Activated CD8-positive, alpha-beta memory T cell treated with anti-CD3 and anti-CD28 coated beads for 36 hours (primary cell): Measurements from ENCODE around the gene NDST1. TPM values are rescaled to one million over a fixed set of nuclear protein-coding genes. Genes with fewer than 3 reads are reported as not detected.

Experiments used
- CTCF ChIA-PET: fragments of 350-600 bp; sonication (Branson Sonifier 250); formaldehyde crosslinking; loops from one replicate; lab custom pipeline; 2021; ENCODE audit warnings: antibody characterized with exemption; lab: Charles Lee
- POLR2A ChIA-PET: fragments of 350-600 bp; sonication (Branson Sonifier 250); formaldehyde crosslinking; loops from one replicate; lab custom pipeline; 2021; ENCODE audit warnings: antibody characterized with exemption; lab: Charles Lee
- total RNA-seq, 2 experiments: library from RNA; stranded (reverse); gene quantifications; one replicate each; pipeline ENCODE4 v1.2.3, GENCODE V29; 2021

The NDST1 gene
- total RNA-seq, 2 experiments from 2014 or later = 3.2 to 4.8 TPM

DNA sequence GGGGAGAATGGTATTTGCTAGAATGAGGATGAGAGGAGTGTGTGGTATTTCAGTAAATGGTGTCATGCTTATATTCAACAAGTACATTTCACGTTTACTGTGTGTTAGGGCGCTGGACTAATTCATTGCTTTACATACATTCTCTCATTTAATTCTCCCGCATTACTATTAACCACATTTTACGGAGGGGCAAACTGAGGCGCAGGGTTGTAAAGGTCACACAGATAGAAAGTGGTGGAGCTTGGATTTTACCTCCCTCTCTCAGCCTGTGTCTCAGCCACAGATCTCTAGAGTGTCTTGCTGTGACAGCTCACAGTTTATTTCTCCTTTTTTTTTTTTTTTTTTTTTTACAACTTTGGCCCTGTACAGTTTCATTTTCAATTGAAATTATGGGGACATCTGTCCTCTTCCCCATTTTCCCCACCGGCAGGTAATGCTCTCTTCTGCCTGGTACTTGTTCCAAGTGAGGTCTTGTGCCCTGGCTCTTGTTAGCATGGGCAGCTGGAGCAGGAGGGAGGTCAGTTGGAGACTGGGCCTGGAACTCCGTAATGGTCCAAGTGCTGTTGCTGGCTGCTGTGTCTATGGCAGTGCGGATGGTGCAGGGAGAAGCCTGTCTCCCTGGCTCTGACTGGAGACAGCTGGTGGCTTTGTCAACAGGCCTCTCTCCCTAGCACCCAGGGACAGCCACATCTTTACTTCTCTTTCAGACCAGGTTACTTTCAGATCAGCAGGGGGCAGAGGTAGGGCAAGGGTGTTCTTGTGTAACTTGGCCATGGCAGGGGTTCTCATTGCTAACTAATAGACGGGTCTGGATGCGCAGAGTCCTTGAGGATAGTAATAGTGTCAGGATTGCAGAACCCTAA is 20.5 kb upstream of the NDST1 start:
- CTCF ChIA-PET = interaction anchor here (1.0 kb wide), 1 partner anchor 29 kb away, joined by 3 read pairs; no protein-coding TSS in a partner anchor
- POLR2A ChIA-PET = interaction anchor here (0.6 kb wide), 1 partner anchor 894 kb away, joined by 5 read pairs; no protein-coding TSS in a partner anchor

DNA sequence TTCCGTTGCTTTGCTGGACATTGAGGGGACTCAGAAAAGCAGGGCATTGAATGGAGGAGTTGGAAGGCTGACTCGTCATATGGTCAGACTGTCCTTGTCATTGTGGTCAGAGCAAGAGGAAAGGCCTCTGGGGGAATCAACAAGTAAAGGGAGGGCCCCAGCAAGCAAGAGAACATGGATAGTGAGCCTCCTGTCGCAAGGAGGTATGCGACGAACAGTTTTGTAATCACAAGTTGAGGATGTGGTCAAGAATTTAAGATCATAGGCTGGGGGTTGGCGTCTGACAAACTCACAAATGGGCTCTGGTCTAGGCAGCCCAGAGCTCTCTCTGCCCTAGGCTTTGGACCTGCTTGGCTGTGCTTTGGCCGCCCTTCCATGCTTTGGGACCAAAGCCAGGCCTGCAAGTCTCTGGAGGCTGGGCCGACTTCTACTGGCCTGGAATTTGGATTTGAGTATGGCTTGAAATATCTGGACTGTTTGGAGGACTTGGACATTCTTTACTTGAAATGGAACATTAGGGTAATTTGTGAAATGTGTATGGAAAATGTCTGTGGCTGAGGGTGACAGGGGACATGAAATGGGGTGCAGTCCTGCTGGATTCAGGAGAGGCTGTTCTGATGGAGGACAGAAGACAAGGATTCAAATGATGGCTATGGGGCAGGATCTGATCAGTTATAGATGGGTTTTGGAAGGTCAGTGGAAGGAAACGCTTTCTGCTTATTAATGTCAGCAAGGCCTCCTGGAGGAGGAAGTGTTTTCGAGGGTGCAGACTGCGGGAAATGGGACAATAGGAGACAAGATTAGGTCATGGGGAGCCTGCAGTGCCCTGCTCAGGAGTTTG is 19.2 kb upstream of the NDST1 start:
- ChIA-PET POLR2A (no interaction called here), CTCF (interaction anchor here (1.0 to 1.1 kb wide), 2 partner anchors 29 to 38 kb away, joined by 3 to 4 read pairs; no protein-coding TSS in a partner anchor)

DNA sequence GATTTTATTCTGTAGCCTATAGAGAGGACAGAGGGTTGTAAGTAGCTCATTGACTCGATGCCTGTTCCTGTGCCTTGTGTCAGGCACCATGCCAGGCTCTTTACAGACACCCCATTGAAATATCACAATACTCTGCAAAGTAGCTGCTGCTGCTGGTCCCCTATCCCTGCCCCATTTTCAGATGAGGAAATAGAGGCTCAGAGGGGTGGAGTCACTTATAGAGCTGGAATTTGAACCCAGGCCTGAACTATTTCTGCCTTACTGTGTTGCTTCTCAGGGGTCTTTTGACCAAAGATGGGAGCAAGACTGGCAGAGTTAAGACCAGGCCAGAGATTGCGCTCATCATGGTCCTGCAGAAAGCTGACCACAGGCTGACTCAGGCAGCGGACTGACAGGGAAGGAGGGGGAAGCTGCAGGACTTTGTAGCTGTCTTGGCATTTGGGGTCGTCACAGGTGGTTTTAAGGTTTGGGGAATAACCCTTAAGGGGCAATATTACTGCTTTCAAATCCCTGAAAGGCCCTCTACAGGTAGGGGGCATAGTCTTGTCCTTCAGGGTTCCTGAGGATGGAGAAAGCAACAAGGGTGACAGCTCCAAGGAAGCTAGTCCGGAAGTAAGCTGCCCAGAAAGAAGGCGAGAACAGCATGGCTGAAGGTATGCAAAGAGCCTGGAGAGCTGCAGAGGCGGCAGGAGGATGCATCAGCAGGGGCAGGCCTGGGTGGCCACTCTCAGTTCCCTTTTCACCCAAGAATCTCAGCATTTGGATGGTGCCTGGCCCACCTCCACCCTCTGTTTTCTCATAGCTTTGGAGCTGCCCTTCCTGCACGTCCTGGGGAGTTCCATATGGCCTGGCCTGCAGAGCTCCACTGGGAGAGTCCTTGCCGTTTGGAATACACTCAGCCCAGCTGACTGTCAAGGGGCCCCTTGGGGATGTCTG is 18.3 kb upstream of the NDST1 start:
- ChIA-PET POLR2A (no interaction called here), CTCF (interaction anchor here (1.0 to 1.1 kb wide), 2 partner anchors 30 to 39 kb away, joined by 3 to 4 read pairs; no protein-coding TSS in a partner anchor)

DNA sequence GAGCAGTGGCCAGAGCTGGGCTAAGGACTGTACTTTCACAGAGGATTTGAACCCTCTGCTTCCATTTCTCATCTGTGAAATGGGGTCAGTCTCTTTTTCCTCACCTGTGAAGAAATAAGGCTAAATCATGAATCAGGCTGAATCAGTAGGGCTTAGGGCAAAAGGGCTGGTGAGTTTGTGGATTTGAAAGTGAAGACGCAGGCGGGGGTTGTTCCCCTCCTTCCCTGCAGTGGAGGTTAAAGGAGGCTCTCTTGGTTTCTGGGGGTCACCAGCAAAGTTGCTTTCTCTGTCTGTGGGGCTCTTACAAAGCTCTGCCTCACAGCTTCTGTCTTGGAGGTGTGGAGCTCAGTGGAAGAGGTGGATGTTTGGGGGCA is 17.6 kb upstream of the NDST1 start:
- POLR2A ChIA-PET = no interaction called here

GRCh38 chr5:150490754-150491153 is 17.2 kb upstream of the NDST1 start:
- POLR2A ChIA-PET = no interaction called here
- CTCF ChIA-PET = no interaction called here

More for the DNA sequence above, 17.6 kb upstream of the NDST1 start:
- CTCF ChIA-PET = no interaction called here

DNA sequence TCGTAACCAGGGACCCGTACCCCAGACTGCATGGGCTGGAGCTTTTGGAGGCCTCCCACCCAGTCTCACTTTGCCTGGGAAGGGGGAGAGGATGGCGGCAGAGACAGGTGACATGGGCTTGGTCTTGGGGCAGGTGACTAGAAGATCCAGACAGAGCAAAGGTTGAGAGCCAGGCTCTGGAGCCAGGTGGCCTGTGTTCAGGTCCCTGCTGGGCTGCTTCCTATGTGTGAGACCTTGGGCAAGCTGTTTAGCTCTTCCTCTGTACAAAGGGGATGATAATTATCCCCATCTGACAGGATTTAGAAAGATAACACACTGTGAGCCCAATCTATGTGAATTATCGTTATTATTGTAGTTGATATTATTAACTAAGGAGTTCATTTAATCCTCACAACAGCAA is 16.1 kb upstream of the NDST1 start:
- ChIA-PET POLR2A (no interaction called here), CTCF (no interaction called here)

DNA sequence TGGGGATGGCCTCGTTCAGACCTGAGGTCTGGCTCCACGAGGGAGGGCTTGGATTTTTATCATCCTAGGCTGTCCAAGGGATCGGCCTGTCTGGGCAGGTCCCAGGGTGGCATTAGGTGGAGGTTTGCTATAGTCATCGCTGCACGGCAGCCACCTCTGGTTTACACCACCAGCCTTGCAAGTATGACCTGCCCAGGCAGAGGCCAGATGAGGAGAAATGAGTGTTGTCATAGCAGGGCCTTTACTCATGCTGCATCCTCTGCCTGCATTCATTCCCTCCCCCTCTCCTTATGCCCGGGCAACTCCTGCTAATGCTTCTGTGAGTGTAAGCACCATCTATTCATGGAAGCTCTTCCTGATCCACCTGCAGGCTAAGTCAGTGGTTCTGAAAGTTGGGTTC is 15.3 kb upstream of the NDST1 start:
- ChIA-PET CTCF (interaction anchor here (0.7 kb wide), 1 partner anchor 155 kb away, joined by 3 read pairs; no protein-coding TSS in a partner anchor), POLR2A (no interaction called here)

- CTCF ChIA-PET = no interaction called here
- POLR2A ChIA-PET = no interaction called here
These were observed 11.8 kb upstream of the NDST1 start for GRCh38 chr5:150496098-150496497.

GRCh38 chr5:150496534-150496933 is 11.4 kb upstream of the NDST1 start:
- POLR2A ChIA-PET = no interaction called here
- CTCF ChIA-PET = no interaction called here

GRCh38 chr5:150497274-150497988 is 10.5 kb upstream of the NDST1 start:
- POLR2A ChIA-PET = no interaction called here
- CTCF ChIA-PET = no interaction called here

DNA sequence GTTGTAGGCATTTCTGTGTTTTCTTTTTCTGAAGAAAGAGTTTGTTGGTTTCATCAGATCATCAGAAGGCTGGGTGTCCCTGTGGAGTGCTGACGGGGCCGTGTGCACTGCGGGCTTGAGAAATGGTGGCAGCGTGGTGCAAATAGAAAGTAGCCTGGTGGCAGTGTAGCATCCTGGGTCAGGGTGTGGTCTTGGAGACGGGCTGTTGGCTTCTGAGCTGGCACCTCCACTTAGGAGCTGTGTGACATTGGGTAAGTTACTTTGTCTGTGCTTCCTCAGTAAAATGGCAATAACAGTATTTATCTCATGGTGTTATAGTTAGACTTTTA is 10.0 kb upstream of the NDST1 start:
- ChIA-PET CTCF (no interaction called here), POLR2A (no interaction called here)

DNA sequence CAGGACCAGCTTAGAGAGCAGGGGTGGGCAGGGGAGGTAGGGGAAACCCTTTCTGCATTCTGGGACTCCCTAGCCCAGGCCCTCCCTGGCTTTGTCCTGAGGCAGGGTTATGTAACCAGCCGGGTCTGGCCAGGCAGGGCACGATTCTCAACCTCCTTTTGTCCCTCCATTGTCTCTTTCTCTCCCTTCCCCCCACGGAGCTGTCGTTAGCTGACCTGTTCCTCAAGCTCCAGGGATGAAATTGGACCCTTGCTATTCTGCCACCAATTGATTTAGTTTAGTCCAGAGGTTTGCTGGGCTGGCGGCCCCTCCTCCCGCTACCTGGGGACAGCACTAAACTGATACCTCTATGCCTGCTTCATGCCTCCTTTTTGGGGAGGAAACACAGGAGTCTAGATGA is 9.4 kb upstream of the NDST1 start:
- POLR2A ChIA-PET = no interaction called here
- CTCF ChIA-PET = no interaction called here

DNA sequence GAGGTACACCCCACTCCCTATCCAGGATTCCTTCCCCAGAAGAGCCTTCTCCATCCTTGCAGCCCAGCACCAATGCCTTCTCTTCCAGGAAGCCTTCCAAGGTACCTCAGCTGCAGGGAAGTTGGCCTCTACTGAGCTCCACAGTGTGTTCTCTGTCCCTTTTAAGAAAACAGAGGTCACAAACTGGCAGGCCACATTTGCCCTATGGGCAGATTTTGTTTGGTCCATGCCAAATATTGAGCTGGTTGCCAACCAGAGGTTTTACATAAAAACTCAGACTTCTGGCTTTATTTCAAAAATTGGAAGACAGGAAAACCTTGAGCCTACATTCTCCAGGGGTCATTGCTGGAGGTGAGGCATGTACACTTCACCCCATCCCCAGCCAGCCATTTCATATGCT is 9.0 kb upstream of the NDST1 start:
- ChIA-PET CTCF (no interaction called here), POLR2A (interaction anchor here (1.1 kb wide), 1 partner anchor 13 kb away, joined by 3 read pairs; no protein-coding TSS in a partner anchor)

DNA sequence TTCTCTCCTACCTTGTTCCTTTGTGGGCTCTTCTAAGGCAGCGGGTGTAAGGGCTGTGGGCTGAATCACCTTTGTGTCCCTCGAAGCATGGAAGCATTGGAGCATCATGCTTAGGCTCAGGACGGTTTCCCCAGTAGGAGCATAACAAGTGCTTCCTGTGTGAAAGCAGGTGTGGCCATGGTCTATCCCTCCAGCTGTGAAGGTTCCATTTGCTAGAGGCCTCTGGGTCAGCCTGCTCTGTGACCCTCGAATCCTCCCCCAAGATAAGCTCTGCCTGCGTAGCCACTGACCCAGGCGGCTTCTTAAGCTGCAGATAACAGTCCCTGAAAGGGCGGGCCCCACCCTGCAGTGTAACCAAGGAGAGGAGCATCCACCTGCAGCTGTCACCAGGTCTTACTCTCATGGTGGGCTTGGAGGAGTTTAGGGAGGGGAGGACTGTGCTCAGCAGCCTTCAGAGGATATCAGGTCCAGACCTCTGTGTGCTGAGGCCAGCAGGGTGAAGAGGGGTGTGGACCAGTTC is 8.4 kb upstream of the NDST1 start:
- ChIA-PET CTCF (no interaction called here), POLR2A (interaction anchor here (1.1 kb wide), 1 partner anchor 14 kb away, joined by 3 read pairs; no protein-coding TSS in a partner anchor)

GRCh38 chr5:150500328-150500841 is 7.5 kb upstream of the NDST1 start:
- CTCF ChIA-PET = no interaction called here
- POLR2A ChIA-PET = no interaction called here

DNA sequence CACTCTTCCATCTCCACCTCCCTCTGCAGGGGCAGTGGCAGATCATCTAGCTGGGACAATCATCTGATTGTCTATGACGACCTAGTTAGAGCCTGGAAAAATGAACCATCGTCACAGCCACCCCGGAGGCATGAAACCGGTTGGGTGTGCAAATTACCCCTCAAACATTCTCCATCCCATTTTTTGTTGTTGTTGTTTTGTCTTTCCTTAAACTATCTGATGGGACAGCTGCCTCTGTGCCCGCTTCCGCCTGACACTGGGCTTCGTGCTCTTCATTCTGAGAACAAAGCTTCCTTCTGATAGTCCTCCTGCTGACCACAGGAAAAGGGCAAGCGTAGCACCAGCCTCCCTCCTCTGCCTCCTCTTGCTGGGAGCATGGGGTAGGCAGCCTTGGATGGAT is 7.0 kb upstream of the NDST1 start:
- POLR2A ChIA-PET = no interaction called here
- CTCF ChIA-PET = no interaction called here

DNA sequence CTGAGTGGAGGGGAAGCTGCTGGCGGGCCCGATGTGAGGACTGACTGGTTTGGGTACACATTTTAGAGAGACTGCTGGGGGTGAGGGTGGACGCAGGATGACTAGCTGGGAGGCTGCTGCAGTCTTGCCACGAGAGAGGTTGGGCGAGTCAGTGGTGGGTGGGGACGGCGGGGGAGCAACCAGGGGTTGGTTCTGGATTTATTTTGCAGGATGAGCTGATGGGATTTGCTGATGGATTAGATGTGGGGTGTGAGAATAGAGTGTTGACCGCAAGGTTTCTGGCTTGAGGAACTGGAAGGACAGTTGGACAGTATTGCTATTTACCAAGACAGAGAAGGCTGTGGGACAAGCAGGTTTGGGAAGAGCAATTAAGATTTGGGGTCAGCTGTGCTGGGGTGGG is 5.8 kb upstream of the NDST1 start:
- ChIA-PET CTCF (no interaction called here), POLR2A (no interaction called here)

- POLR2A ChIA-PET = interaction anchor here (0.6 kb wide), 1 partner anchor 295 kb away, joined by 3 read pairs; no protein-coding TSS in a partner anchor
- CTCF ChIA-PET = no interaction called here
These were observed 5.1 kb upstream of the NDST1 start for GRCh38 chr5:150502847-150503246.
